ENCODE results near the gene PKD2L1.

GRCh38 chr10:100349087-100349486, 19.1 kb upstream of the PKD2L1 start:
- no peak for TF ChIP-seq CTCF (IDR thresholded peaks at IDR 0.05)
- TF ChIP-seq EP300 (IDR thresholded peaks at IDR 0.05), result no peak
- TF ChIP-seq POLR2A (IDR thresholded peaks at IDR 0.05), result no peak

Measured in sigmoid colon (tissue), 4 donors.